Prostate gland (tissue), 2 donors: ENCODE results near the gene GZMB. TPM values are rescaled to one million over a fixed set of nuclear protein-coding genes. Genes with fewer than 3 reads are reported as not detected.

Experiments used
- DNase-seq: peaks from one replicate; pipeline ENCODE4 v3.0.0-alpha.2; 2019; ENCODE audit warnings: low spot score
- H3K27ac ChIP-seq, 2 donors: fragments of 200-600 bp; sonication (generic); 2 replicates each; pipeline ENCODE4 v1.5.1; 2017 to 2019
- H3K27me3 ChIP-seq: fragments of 200-600 bp; sonication (generic); replicated peaks from 2 replicates; pipeline ENCODE4 v1.5.1; 2019; ENCODE audit not compliant: insufficient read depth
- H3K36me3 ChIP-seq, 2 donors: fragments of 200-600 bp; sonication (generic); 1 replicate in 1 of 2; 2 replicates in 1 of 2; pipeline versions ENCODE4 v1.5.1 to v1.8.1; 2017 to 2019
- H3K4me1 ChIP-seq: fragments of 200-600 bp; sonication (generic); replicated peaks from 2 replicates; pipeline ENCODE4 v1.5.1; 2019
- H3K4me3 ChIP-seq, 2 donors: fragments of 200-600 bp; sonication (generic); 2 replicates each; pipeline ENCODE4 v1.5.1; 2017 to 2019
- H3K9me3 ChIP-seq: fragments of 200-600 bp; sonication (generic); 2 replicates; pipeline ENCODE4 v1.5.1; 2017
- POLR2A ChIP-seq: fragments of 450-650 bp; IDR thresholded peaks from one replicate; pipeline ENCODE4 v1.6.1; 2016; ENCODE audit warnings: antibody characterized with exemption, mild to moderate bottlenecking
- POLR2AphosphoS5 ChIP-seq: sonication (generic); formaldehyde crosslinking; IDR thresholded peaks from one replicate; pipeline ENCODE4 v1.6.1; 2017; ENCODE audit warnings: antibody characterized with exemption
- WGBS: methylation state at CpG from one replicate; pipeline ENCODE4 v1.1.5; 2018; 5-methylcytosine and 5-hydroxymethylcytosine counted together
- intact Hi-C: fragments of 100-400 bp; cut with DNase I; formaldehyde crosslinking; loops from one replicate; pipeline ENCODE4 v1.14.2; 2022
- total RNA-seq, 2 donors: library from RNA; depleted of rRNA; stranded (reverse); fragments of >200 nt; gene quantifications; one replicate each; pipeline ENCODE4 v1.1.0, GENCODE V29; 2016
- TF ChIP-seq, protein P1 (sequence below), 4 experiments: fragments of 200-600 bp in 2 of 4; fragments of 450-650 bp in 2 of 4; sonication (generic) in 2 of 4; IDR thresholded peaks; 1 replicate in 3 of 4; 2 replicates in 1 of 4; pipeline ENCODE4 v1.5.1; 2016 to 2019; ENCODE audit warnings: antibody characterized with exemption in 4 of 4, mild to moderate bottlenecking in 2 of 4, moderate library complexity in 2 of 4

Gene GZMB
- total RNA-seq, 2 donors from 2014 or later = 1.1 TPM; not detected in 1

DNA sequence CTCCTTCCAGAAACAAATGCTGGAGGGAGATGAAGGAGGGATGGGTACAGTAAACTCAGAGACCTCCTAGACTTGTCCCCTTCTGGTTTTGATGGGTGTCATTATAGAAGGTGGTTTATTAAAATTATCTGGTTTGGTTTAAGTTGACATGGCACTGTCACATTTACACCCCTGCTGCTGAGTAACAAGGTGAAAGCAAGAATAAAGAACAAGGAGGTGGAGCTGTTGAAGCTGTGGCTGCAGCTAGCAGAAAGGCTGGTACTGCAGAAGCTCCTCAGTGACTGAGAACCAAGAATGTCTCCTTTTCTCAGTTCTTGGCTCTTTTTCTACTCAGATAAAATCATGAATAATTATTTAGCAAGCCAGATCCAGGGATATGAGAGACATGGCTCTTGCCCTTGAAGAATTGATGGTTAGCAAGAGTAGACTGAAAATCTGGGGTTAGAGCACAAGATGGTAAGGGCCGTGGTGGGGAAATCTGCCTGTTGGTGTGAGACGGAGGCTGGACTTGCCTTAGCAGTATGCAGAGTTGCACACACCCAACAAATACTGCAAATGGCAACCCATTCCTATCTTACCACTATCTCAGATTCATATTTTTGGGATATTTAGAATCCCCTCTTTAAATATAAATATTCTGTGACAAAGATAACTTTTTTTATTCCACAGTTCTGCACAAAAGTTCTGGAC, 24.2 kb downstream of the GZMB start, which contains the start of gene GZMH:
TSS of gene GZMH (minus strand) at position 31 of the 690 bp plus-strand sequence. CDS start 72 bp downstream, outside the sequence.
- Histone ChIP-seq H3K36me3 (no peaks in the 10 kb centered on the region), H3K4me3 (no peak within 1 kb of the TSS), H3K27me3 (peaks cover 2% of the 10 kb centered on the region), H3K9me3 (no peaks in the 10 kb centered on the region), H3K4me1 (no peaks in the 10 kb centered on the region), H3K27ac (no peak within 1 kb of the TSS)
- 90% methylated on average over 2 of the region's 2 CpGs for WGBS
- no peak for DNase-seq
- intact Hi-C loops = no loop called here
- TF ChIP-seq POLR2A = no peak
- TF ChIP-seq, protein P1, sequence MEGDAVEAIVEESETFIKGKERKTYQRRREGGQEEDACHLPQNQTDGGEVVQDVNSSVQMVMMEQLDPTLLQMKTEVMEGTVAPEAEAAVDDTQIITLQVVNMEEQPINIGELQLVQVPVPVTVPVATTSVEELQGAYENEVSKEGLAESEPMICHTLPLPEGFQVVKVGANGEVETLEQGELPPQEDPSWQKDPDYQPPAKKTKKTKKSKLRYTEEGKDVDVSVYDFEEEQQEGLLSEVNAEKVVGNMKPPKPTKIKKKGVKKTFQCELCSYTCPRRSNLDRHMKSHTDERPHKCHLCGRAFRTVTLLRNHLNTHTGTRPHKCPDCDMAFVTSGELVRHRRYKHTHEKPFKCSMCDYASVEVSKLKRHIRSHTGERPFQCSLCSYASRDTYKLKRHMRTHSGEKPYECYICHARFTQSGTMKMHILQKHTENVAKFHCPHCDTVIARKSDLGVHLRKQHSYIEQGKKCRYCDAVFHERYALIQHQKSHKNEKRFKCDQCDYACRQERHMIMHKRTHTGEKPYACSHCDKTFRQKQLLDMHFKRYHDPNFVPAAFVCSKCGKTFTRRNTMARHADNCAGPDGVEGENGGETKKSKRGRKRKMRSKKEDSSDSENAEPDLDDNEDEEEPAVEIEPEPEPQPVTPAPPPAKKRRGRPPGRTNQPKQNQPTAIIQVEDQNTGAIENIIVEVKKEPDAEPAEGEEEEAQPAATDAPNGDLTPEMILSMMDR (IDR thresholded peaks at IDR 0.05) = no peak
- no peak for TF ChIP-seq POLR2AphosphoS5

- Histone ChIP-seq H3K27me3 (no peaks in the 10 kb centered on the region), H3K4me1 (no peaks in the 10 kb centered on the region), H3K36me3 (no peaks in the 10 kb centered on the region), H3K4me3 (no peak overlapping the region), H3K27ac (no peak overlapping the region), H3K9me3 (no peaks in the 10 kb centered on the region)
- intact Hi-C loops = no loop called here
- no peak for TF ChIP-seq POLR2A
- no peak for TF ChIP-seq POLR2AphosphoS5
- TF ChIP-seq, protein P1 (IDR thresholded peaks at IDR 0.05) = no peak
- 77% methylated on average over 8 of the region's 8 CpGs for WGBS
- DNase-seq = no peak
These were observed 26.1 kb downstream of the GZMB start for GRCh38 chr14:24607635-24608514.

GRCh38 chr14:24607081-24607480, 26.9 kb downstream of the GZMB start:
- Histone ChIP-seq H3K4me1 (no peaks in the 10 kb centered on the region), H3K36me3 (no peaks in the 10 kb centered on the region), H3K9me3 (no peaks in the 10 kb centered on the region), H3K4me3 (no peak overlapping the region), H3K27ac (no peak overlapping the region), H3K27me3 (no peaks in the 10 kb centered on the region)
- WGBS = 87% methylated on average over 4 of the region's 4 CpGs
- intact Hi-C loops = no loop called here
- DNase-seq = no peak
- TF ChIP-seq, protein P1 (IDR thresholded peaks at IDR 0.05) = no peak
- TF ChIP-seq POLR2AphosphoS5 (no peak), POLR2A (no peak)

- 51% methylated on average over 3 of the region's 3 CpGs for WGBS
- TF ChIP-seq POLR2AphosphoS5 (no peak), POLR2A (no peak)
- TF ChIP-seq, protein P1 (IDR thresholded peaks at IDR 0.05) = no peak
- Histone ChIP-seq H3K9me3 (no peaks in the 10 kb centered on the region), H3K4me3 (no peak overlapping the region), H3K36me3 (no peaks in the 10 kb centered on the region), H3K4me1 (no peaks in the 10 kb centered on the region), H3K27ac (no peak overlapping the region), H3K27me3 (no peaks in the 10 kb centered on the region)
- intact Hi-C loops = no loop called here
- no peak for DNase-seq
These were observed 27.7 kb downstream of the GZMB start for GRCh38 chr14:24606297-24606696.
